SH-SY5Y (cell line): ENCODE data around the gene ZNF746.

Experiments
- GATA2 ChIP-seq: IDR thresholded peaks from 2 replicates; pipeline ENCODE4 v1.6.1; 2011; ENCODE audit warnings: mild to moderate bottlenecking, low read depth, low read length
- GATA3 ChIP-seq: IDR thresholded peaks from 2 replicates; pipeline ENCODE4 v1.6.1; 2011; ENCODE audit warnings: low read depth, mild to moderate bottlenecking, low read length, moderate library complexity

ZNF746 gene

DNA sequence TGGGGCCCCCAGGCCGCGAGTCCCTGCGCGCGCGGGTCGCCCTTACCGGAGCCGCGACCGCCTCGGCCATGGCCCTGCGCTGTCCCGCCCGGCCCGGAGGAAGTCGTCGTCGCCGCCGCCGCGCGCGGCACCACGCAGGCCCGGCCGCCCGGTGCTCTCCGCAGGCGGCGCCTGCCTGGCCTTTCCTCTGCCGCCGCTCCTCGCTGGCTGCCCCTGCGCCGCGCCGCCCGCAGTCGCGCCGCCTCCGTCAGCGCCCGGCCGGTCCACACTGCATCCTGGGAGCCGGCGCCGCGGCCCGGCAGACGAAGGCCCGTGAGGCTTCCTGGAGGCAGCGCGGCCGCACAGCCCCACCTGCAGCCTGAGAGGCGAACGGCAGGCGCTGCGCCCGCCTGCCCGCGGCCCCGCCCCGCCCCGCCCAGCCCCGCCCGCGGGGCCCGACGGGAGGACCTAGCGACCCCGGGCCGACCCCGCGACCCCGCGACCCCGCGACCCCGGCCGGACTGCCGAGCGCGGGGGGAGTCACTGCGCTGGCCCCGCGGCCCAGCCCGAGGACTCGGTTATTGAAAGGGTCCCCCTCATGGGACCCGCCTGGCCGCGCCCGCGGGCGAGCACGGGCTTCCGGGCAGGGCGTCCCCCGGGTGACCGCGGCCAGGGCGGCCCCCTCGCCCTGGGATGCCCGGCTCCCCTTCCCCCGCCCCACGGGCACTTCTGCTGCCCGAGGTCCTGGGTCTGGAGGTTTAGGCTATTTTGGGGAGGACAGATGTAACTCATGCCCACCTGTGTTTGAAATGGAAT is at the start of gene ZNF746:
Gene ZNF746 (minus strand): TSS at position 343 of the 795 bp plus-strand sequence. CDS start 273 bp downstream, at position 70.
- TF ChIP-seq GATA2 (no peak), GATA3 (no peak)

DNA sequence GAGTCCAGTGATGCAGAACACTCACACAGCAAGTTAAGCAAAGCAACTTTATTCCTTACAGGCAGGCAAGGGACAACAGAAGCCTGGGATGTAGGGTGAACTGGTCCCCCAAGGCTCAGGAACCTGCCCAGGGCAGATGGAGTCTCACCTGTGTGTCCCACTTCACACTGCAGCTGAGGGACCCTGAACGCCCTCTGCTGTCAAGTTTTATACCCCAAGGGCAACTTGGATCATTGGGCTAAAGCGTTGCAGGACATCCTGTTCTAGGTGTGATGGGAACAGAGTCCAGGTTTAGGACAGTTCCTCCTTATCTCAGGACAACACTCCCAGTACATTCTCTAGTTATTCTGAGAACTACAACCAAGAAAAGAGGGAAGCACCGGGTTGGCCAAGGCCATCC is 49.5 kb upstream of the ZNF746 start:
- TF ChIP-seq GATA3 (no peak), GATA2 (no peak)

DNA sequence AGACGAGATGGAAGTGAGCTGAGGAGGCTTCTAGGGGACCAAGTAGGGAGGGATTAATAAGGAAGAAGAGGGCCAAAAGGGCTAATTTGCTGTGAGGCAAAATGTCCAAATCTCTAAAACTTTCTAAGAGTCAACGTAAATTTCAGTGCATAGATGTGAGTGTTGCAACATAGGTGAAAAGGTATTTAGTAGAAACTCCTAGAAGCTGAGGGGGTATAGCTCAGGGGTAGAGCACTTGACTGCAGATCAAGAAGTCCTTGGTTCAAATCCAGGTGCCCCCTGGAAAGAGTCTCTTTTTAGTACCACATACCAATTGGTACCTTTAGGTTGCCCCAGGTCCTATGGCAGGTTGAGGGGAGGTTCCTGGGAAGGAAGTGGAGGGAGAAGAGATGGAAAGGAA is 48.7 kb upstream of the ZNF746 start:
- no peak for TF ChIP-seq GATA3
- TF ChIP-seq GATA2 = no peak

- TF ChIP-seq GATA2 = no peak
- TF ChIP-seq GATA3 = no peak
These were observed 46.4 kb upstream of the ZNF746 start for GRCh38 chr7:149544028-149544427.

- no peak for TF ChIP-seq GATA3
- TF ChIP-seq GATA2 = no peak
These were observed 35.0 kb upstream of the ZNF746 start for GRCh38 chr7:149532654-149533053.

- TF ChIP-seq GATA3 (no peak), GATA2 (no peak)
These were observed 31.6 kb upstream of the ZNF746 start for GRCh38 chr7:149529136-149529718.

DNA sequence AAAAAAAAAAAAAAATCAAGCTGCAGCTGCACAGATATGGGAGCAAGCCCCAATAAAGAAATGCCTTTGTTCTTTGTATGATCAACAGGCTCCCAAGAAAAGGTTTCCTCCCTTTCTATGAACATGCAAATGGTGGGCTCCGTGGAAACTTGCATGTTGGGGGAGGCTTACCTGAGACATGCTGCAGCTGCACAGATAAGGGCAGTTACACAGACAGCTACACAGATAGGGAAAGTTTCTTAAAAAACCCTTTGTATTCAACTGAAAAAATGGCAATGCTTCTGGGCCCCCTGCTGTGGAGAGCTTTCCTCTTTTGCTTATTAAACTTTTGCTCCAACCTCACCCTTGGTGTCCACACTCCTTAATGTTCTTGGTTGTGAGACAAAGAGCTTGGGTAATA is 29.8 kb upstream of the ZNF746 start:
- no peak for TF ChIP-seq GATA2
- TF ChIP-seq GATA3 = no peak

DNA sequence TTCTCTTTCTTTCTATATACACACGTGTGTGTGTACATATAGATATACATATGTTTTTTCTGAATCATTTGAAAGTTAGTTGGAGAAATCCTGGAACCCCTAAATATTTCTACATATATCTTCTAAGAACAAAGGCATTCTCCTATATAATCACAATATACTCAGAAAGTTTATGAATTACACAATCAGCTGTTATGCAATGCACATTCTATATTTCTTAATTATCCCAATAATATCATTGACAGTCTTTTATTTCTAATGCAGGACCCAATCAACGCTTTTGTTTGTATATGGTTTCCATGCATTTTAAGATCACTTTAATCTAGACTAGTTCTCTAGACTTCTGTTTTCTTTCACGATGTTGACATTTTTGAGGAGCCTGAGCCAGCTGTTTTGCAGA is 27.7 kb upstream of the ZNF746 start:
- no peak for TF ChIP-seq GATA2
- no peak for TF ChIP-seq GATA3

DNA sequence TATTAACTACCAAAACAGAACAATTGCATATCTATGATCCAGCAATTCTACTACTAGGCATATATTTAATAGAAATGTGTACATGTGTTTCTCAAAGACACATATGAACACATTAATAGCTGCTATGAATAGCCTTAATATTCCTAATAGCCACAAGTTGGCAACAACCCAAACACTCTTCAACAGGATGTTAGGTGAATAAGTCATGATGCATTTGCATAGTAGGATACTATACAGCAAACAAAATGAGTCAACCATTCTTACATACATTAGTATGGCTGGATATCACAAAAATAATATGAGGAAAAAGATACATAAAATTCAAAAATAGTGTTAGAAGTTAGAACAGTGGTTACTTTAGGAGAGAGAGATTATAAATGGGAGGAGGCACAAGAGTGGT is 26.8 kb upstream of the ZNF746 start:
- no peak for TF ChIP-seq GATA2

GRCh38 chr7:149510248-149510647 is 12.6 kb upstream of the ZNF746 start:
- no peak for TF ChIP-seq GATA3
- TF ChIP-seq GATA2 = no peak

DNA sequence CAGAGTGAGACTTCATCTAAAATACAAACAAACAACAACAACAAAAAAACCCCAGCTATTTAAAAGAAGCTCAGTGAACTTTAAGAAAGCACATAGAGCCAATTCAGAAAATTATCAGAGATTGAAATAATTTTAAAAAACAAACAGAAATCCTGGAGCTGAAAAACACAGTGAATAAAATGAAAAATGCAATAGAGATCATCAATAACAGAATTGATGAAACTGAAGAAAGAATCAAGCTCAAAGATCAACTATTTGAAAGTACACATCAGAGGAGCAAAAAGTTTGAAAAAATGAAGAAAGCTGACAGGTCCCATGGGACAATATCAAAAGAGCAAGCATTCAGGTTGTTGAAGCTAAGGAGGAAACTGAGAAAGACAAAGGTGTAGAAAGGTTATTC is 12.2 kb upstream of the ZNF746 start:
- TF ChIP-seq GATA2 (no peak), GATA3 (no peak)

- TF ChIP-seq GATA2 (no peak), GATA3 (no peak)
These were observed 7.9 kb upstream of the ZNF746 start for GRCh38 chr7:149505551-149505950.

GRCh38 chr7:149501651-149502050 is 4.0 kb upstream of the ZNF746 start:
- no peak for TF ChIP-seq GATA3
- no peak for TF ChIP-seq GATA2

DNA sequence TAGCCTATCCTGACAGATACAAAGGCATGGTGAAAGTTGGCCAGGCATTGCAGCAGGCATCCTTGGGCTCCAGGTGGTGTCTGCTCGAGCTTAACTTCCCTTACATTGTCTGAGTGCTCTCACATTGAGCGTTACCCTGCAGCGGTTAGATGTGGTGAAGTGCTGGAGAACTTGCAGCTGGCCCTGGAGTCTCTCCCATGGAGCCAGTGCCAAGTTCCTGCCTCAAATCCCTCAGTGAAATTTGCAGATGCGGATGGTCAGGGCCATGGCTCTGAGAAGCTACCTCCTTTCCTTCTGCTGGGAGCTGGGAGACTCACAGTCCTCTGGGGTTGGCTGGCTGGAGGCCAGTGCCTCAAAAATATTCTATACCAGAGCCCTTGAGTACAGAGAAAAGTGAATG is 3.3 kb upstream of the ZNF746 start:
- no peak for TF ChIP-seq GATA3
- TF ChIP-seq GATA2 = no peak

DNA sequence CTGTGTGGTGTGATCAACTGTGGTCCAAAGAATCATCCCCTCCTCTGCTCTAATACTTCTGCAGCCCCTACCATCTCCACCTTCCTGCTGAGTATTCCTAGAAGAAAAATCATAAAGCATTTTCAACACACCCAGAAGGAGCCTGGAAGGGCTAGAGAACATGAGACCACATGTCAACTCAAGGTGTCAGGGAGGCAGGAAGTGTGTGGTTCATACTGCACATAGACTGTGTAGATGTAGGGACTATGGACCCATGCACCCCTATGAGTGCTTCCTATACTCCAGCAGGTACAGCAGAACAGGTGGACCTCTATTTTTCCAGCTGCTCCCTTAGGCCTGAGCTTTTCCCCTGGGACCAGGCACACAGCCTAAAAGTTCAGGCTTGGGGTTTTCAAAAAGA is 2.6 kb upstream of the ZNF746 start:
- no peak for TF ChIP-seq GATA3
- no peak for TF ChIP-seq GATA2
